Smooth muscle cell (in vitro differentiated cells): ENCODE data around the gene MAP2K5. TPM values are rescaled to one million over a fixed set of nuclear protein-coding genes. Genes with fewer than 3 reads are reported as not detected.

Experiments used
- DNase-seq: peaks from one replicate; lab custom pipeline; 2025; ENCODE audit not compliant: unreplicated experiment; lab: John Stamatoyannopoulos, UW
- H2AFZ ChIP-seq: fragments of 200-600 bp; sonication (generic); 2 replicates; pipeline ENCODE4 v1.6.0; 2016; ENCODE audit warnings: antibody characterized with exemption, low read depth, mild to moderate bottlenecking
- H3F3A ChIP-seq: fragments of 200-600 bp; sonication (generic); 2 replicates; pipeline ENCODE4 v1.6.0; 2017; ENCODE audit warnings: antibody characterized with exemption, low read depth
- H3K27ac ChIP-seq: fragments of 200-600 bp; sonication (generic); 2 replicates; pipeline ENCODE4 v1.5.1; 2016; ENCODE audit warnings: low read depth, mild to moderate bottlenecking
- H3K27me3 ChIP-seq: fragments of 200-600 bp; sonication (generic); 2 replicates; pipeline ENCODE4 v1.6.1; 2016; ENCODE audit warnings: low read depth, mild to moderate bottlenecking
- H3K36me3 ChIP-seq: fragments of 200-600 bp; sonication (generic); 2 replicates; pipeline ENCODE4 v1.5.1; 2016; ENCODE audit warnings: low read depth
- H3K4me1 ChIP-seq: fragments of 200-600 bp; sonication (generic); 2 replicates; pipeline ENCODE4 v1.5.1; 2016; ENCODE audit warnings: low read depth
- H3K4me2 ChIP-seq: fragments of 200-600 bp; sonication (generic); 2 replicates; pipeline ENCODE4 v1.6.0; 2016; ENCODE audit warnings: mild to moderate bottlenecking
- H3K4me3 ChIP-seq: fragments of 200-600 bp; sonication (generic); 2 replicates; pipeline ENCODE4 v1.5.1; 2016; ENCODE audit warnings: mild to moderate bottlenecking
- H3K79me2 ChIP-seq: fragments of 200-600 bp; sonication (generic); 2 replicates; pipeline ENCODE4 v1.6.0; 2016; ENCODE audit warnings: low read depth, mild to moderate bottlenecking
- H3K9ac ChIP-seq: fragments of 200-600 bp; sonication (generic); 2 replicates; pipeline ENCODE4 v1.6.0; 2016; ENCODE audit warnings: low read depth
- H3K9me3 ChIP-seq: fragments of 200-600 bp; sonication (generic); replicated peaks from 2 replicates; pipeline ENCODE4 v1.5.1; 2016; ENCODE audit warnings: low read depth
- H4K20me1 ChIP-seq: fragments of 200-600 bp; sonication (generic); 2 replicates; pipeline ENCODE4 v1.6.0; 2016; ENCODE audit warnings: low read depth
- CTCF ChIP-seq: fragments of 200-600 bp; sonication (generic); IDR thresholded peaks from 2 replicates; pipeline ENCODE4 v1.5.1; 2017; ENCODE audit warnings: borderline replicate concordance, mild to moderate bottlenecking, antibody characterized with exemption; ENCODE audit not compliant: insufficient read depth, poor library complexity, severe bottlenecking
- WGBS: methylation state at CpG from one replicate; pipeline ENCODE4 v1.1.7; 2016; ENCODE audit warnings: low lambda C conversion rate; 5-methylcytosine and 5-hydroxymethylcytosine counted together
- polyA plus RNA-seq: library from polyadenylated mRNA; unstranded; fragments of >200 nt; fragmentation: Nextera tagmentation; extraction: Ambion mirVana; gene quantifications from 2 replicates; pipeline ENCODE4 v1.2.1, GENCODE V29; 2016
- total RNA-seq: library from RNA; depleted of rRNA; stranded (reverse); fragments of >200 nt; gene quantifications from 2 replicates; pipeline ENCODE4 v1.2.3, GENCODE V29; 2014

Gene MAP2K5
- total and polyA plus RNA-seq, 2 experiments from 2014 or later, result 4.4 to 7.4 TPM

GRCh38 chr15:67806536-67806935 lies 264.0 kb downstream of the MAP2K5 start:
- H4K20me1 ChIP-seq, result no peaks in the 10 kb centered on the region
- no peaks in the 10 kb centered on the region for H3K9me3 ChIP-seq
- TF ChIP-seq CTCF, result no peak
- peaks cover 9% of the 10 kb centered on the region for H3K4me1 ChIP-seq
- no peak overlapping the region for H3K4me3 ChIP-seq
- H3K27me3 ChIP-seq, result no peaks in the 10 kb centered on the region
- H2AFZ ChIP-seq, result no peak overlapping the region
- 95% methylated on average over 18 of the region's 18 CpGs for WGBS
- no peaks in the 10 kb centered on the region for H3F3A ChIP-seq
- no peak overlapping the region for H3K4me2 ChIP-seq
- no peak overlapping the region for H3K27ac ChIP-seq
- H3K9ac ChIP-seq, result no peak overlapping the region
- no peaks in the 10 kb centered on the region for H3K79me2 ChIP-seq
- H3K36me3 ChIP-seq, result no peaks in the 10 kb centered on the region
- no peak for DNase-seq

GRCh38 chr15:67807141-67807540 lies 264.6 kb downstream of the MAP2K5 start:
- no peaks in the 10 kb centered on the region for H3F3A ChIP-seq
- no peak overlapping the region for H3K27ac ChIP-seq
- DNase-seq, result no peak

GRCh38 chr15:67807836-67808235 lies 265.3 kb downstream of the MAP2K5 start:
- no peaks in the 10 kb centered on the region for H3K36me3 ChIP-seq
- 95% methylated on average over 7 of the region's 7 CpGs for WGBS

More at GRCh38 chr15:67807141-67807540, 264.6 kb downstream of the MAP2K5 start:
- no peaks in the 10 kb centered on the region for H3K36me3 ChIP-seq
- no peak overlapping the region for H3K4me2 ChIP-seq
- WGBS, result 96% methylated on average over 5 of the region's 5 CpGs
- no peaks in the 10 kb centered on the region for H3K27me3 ChIP-seq
- no peak overlapping the region for H2AFZ ChIP-seq
- no peak overlapping the region for H3K4me3 ChIP-seq
- peaks cover 9% of the 10 kb centered on the region for H3K4me1 ChIP-seq
- no peak for TF ChIP-seq CTCF
- H3K79me2 ChIP-seq, result no peaks in the 10 kb centered on the region
- no peaks in the 10 kb centered on the region for H4K20me1 ChIP-seq
- H3K9me3 ChIP-seq, result no peaks in the 10 kb centered on the region
- H3K9ac ChIP-seq, result no peak overlapping the region

More at GRCh38 chr15:67807836-67808235, 265.3 kb downstream of the MAP2K5 start:
- Histone ChIP-seq H2AFZ (no peak overlapping the region), H3K27me3 (peaks cover 5% of the 10 kb centered on the region), H3K9me3 (no peaks in the 10 kb centered on the region), H3F3A (no peaks in the 10 kb centered on the region), H3K27ac (no peak overlapping the region), H3K79me2 (no peaks in the 10 kb centered on the region), H3K4me2 (no peak overlapping the region), H4K20me1 (no peaks in the 10 kb centered on the region), H3K4me3 (no peak overlapping the region), H3K9ac (no peak overlapping the region), H3K4me1 (peaks cover 9% of the 10 kb centered on the region)
- no peak for TF ChIP-seq CTCF
- DNase-seq, result no peak
